Upper lobe of left lung (tissue), 6 donors: Measurements from ENCODE around the gene LAIR2. TPM values are rescaled to one million over a fixed set of nuclear protein-coding genes. Genes with fewer than 3 reads are reported as not detected.

ENCODE experiments used
- ATAC-seq, 2 donors: fragments of 200-7000 bp; cut with Tn5 transposase; one replicate each; pipeline ENCODE4 v1.9.1; 2022; ENCODE audit warnings: mild to moderate bottlenecking in 2 of 2, moderate library complexity in 2 of 2; ENCODE audit not compliant: low FRiP score in 2 of 2
- DNase-seq, 2 donors: peaks; one replicate each; pipeline ENCODE4 v3.0.0-alpha.2; 2019 to 2020
- H3K27ac ChIP-seq, 4 donors: fragments of 200-600 bp; sonication (generic); one replicate each; pipeline ENCODE4 v1.5.1; 2016 to 2019
- H3K27me3 ChIP-seq, 4 donors: fragments of 200-600 bp; sonication (generic); one replicate each; pipeline ENCODE4 v1.5.1; 2017 to 2019
- H3K36me3 ChIP-seq, 4 donors: fragments of 200-600 bp; sonication (generic); one replicate each; pipeline ENCODE4 v1.5.1; 2016 to 2019
- H3K4me1 ChIP-seq, 4 donors: fragments of 200-600 bp; sonication (generic); one replicate each; pipeline ENCODE4 v1.5.1; 2018 to 2019
- H3K4me3 ChIP-seq, 4 donors: fragments of 200-600 bp; sonication (generic); one replicate each; pipeline ENCODE4 v1.5.1; 2017 to 2019; ENCODE audit warnings: mild to moderate bottlenecking in 2 of 4, moderate library complexity in 1 of 4
- H3K9me3 ChIP-seq, 4 donors: fragments of 200-600 bp; sonication (generic); one replicate each; pipeline ENCODE4 v1.5.1; 2018 to 2019
- EP300 ChIP-seq, 4 donors: sonication (generic); formaldehyde crosslinking; IDR thresholded peaks; one replicate each; pipeline ENCODE4 v1.5.1; 2017; ENCODE audit warnings: antibody characterized with exemption in 4 of 4, control low read depth in 2 of 4
- POLR2A ChIP-seq, 4 donors: fragments of 450-650 bp; IDR thresholded peaks; one replicate each; pipeline ENCODE4 v1.5.1; 2016 to 2017; ENCODE audit warnings: antibody characterized with exemption in 4 of 4, mild to moderate bottlenecking in 2 of 4
- POLR2AphosphoS5 ChIP-seq, 2 donors: sonication (generic); formaldehyde crosslinking; IDR thresholded peaks; one replicate each; pipeline ENCODE4 v1.5.1; 2017; ENCODE audit warnings: antibody characterized with exemption in 2 of 2
- WGBS, 2 donors: methylation state at CpG; one replicate each; pipeline ENCODE4 v1.1.5; 2017 to 2018; 5-methylcytosine and 5-hydroxymethylcytosine counted together
- small RNA-seq, 4 donors: library from RNA; depleted of rRNA; stranded (forward); fragments of <200 nt; gene quantifications; one replicate each; pipeline ENCODE3, GENCODE V24; 2016
- total RNA-seq, 6 donors: library from RNA; depleted of rRNA in 4 of 6; stranded (reverse); fragments of >200 nt in 4 of 6; gene quantifications; one replicate each; pipeline versions ENCODE4 v1.1.0 to v1.2.1, GENCODE V29; 2016 to 2021
- TF ChIP-seq, protein P1 (sequence below), 6 experiments: fragments of 450-650 bp in 4 of 6; fragments of 200-600 bp in 2 of 6; sonication (generic) in 2 of 6; IDR thresholded peaks; one replicate each; pipeline ENCODE4 v1.5.1; 2016 to 2019; ENCODE audit warnings: antibody characterized with exemption in 6 of 6
- donor health status: DM: no; HTN: no; CAD: no; lungs with moderate emphysema.
- donor health status: DM: no; HTN: yes; CAD: no; lungs with severe emphysema.

LAIR2 gene
- total RNA-seq, 6 donors from 2014 or later = not detected

DNA sequence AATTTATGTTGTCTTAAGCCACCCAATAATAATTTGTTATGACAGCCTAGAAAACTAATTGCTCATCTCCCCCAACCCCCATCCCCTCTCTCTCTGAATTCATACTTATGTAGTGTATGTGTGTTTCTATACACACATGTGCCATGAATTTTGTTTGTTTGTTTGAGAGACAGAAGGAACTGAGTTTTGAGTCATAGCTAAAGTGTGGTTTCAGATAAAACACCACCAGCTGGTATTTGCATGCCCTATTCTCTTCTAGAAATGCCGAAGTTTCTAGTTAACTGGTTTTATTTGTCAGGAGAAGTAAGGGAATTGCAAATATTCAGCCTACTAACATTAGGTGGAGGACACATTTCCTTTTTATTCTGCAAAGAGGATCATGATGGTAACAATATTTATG lies 53.6 kb downstream of the LAIR2 start:
- H3K4me1 ChIP-seq = no peaks in the 10 kb centered on the region
- H3K27ac ChIP-seq = no peak overlapping the region
- DNase-seq (no peak), ATAC-seq (no peak)
- no peaks in the 10 kb centered on the region for H3K27me3 ChIP-seq
- no peak for TF ChIP-seq POLR2AphosphoS5 (IDR thresholded peaks at IDR 0.05)
- no peak for TF ChIP-seq POLR2A (IDR thresholded peaks at IDR 0.05)
- TF ChIP-seq, protein P1, sequence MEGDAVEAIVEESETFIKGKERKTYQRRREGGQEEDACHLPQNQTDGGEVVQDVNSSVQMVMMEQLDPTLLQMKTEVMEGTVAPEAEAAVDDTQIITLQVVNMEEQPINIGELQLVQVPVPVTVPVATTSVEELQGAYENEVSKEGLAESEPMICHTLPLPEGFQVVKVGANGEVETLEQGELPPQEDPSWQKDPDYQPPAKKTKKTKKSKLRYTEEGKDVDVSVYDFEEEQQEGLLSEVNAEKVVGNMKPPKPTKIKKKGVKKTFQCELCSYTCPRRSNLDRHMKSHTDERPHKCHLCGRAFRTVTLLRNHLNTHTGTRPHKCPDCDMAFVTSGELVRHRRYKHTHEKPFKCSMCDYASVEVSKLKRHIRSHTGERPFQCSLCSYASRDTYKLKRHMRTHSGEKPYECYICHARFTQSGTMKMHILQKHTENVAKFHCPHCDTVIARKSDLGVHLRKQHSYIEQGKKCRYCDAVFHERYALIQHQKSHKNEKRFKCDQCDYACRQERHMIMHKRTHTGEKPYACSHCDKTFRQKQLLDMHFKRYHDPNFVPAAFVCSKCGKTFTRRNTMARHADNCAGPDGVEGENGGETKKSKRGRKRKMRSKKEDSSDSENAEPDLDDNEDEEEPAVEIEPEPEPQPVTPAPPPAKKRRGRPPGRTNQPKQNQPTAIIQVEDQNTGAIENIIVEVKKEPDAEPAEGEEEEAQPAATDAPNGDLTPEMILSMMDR (IDR thresholded peaks at IDR 0.05) = no peak
- TF ChIP-seq EP300 (IDR thresholded peaks at IDR 0.05) = no peak
- no peaks in the 10 kb centered on the region for H3K36me3 ChIP-seq
- WGBS, 2 donors = 75 to 82% methylated on average over 1 of the region's 1 CpG
- H3K9me3 ChIP-seq = no peaks in the 10 kb centered on the region
- no peak overlapping the region for H3K4me3 ChIP-seq

DNA sequence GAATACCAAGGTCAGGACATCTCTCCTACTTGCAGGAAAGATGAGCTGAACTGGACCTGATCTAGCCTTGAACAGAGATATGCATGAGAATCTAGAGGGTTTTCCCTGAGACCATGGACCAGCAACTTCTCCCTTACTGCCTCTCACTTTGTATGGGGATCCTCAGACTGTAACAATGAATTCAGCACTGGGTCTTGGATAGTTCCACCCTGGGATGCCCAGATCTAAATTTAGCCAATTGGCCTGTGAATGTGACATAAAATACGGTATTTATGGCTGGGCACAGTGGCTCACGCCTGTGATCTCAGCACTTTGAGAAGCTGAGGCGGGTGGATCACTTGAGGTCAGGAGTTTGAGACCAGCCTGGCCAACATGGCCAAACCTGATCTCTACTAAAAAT lies 55.7 kb downstream of the LAIR2 start:
- 33 to 68% methylated on average over 3 of the region's 3 CpGs for WGBS, 2 donors
- H3K27ac ChIP-seq = no peak overlapping the region
- DNase-seq (no peak), ATAC-seq (no peak)
- H3K4me3 ChIP-seq = no peak overlapping the region
- no peaks in the 10 kb centered on the region for H3K27me3 ChIP-seq
- TF ChIP-seq, protein P1 (IDR thresholded peaks at IDR 0.05) = no peak
- TF ChIP-seq EP300 (IDR thresholded peaks at IDR 0.05) = no peak
- TF ChIP-seq POLR2A (IDR thresholded peaks at IDR 0.05) = no peak
- no peaks in the 10 kb centered on the region for H3K9me3 ChIP-seq
- H3K36me3 ChIP-seq = no peaks in the 10 kb centered on the region
- no peaks in the 10 kb centered on the region for H3K4me1 ChIP-seq

Small RNA genes lying within 50 kb of the gene (small RNA-seq; reads per million reads assigned to genes)
- gene AC245036.2 = 0 reads per million in 4 donors

Other genes with a start within 250 kb of the LAIR2 start
- 10 to 100 TPM in 2 of 6 donors, 1 to 10 TPM in 4; 5.1 to 54.5 (median 10.0) TPM for gene LILRB5, start 245.6 kb upstream of the LAIR2 start, total RNA-seq
- gene LILRB2, start 221.7 kb upstream of the LAIR2 start, total RNA-seq = 10 to 100 TPM; 11.2 to 37.0 (median 22.7) TPM
- gene LILRA5, start 189.7 kb upstream of the LAIR2 start, total RNA-seq = 10 to 100 TPM in 3 of 6 donors, 1 to 10 TPM in 3; 3.1 to 34.9 (median 20.3) TPM
- 1 to 10 TPM in 3 of 6 donors, not detected in 3; 1.0 to 5.0 (median 1.7) TPM for gene LILRA4, start 163.7 kb upstream of the LAIR2 start, total RNA-seq
- gene LAIR1, start 137.9 kb upstream of the LAIR2 start, total RNA-seq = 100 to 1,000 TPM in 3 of 6 donors, 10 to 100 TPM in 3; 46.5 to 228 (median 111) TPM
- gene TTYH1, start 87.4 kb upstream of the LAIR2 start, total RNA-seq = not detected
- gene LENG8, start 53.6 kb upstream of the LAIR2 start, total RNA-seq = 1,000 to 10,000 TPM in 1 of 6 donors, 100 to 1,000 TPM in 4, 10 to 100 TPM in 1; 72.2 to 1,027 (median 188) TPM
- gene LENG9, start 39.1 kb upstream of the LAIR2 start, total RNA-seq = 10 to 100 TPM in 2 of 6 donors, 1 to 10 TPM in 4; 3.3 to 12.6 (median 9.1) TPM
- gene CDC42EP5, start 29.5 kb upstream of the LAIR2 start, total RNA-seq = 10 to 100 TPM; 11.1 to 40.4 (median 20.6) TPM
- 10 to 100 TPM in 2 of 6 donors, 1 to 10 TPM in 2, under 1 TPM in 2; 0.78 to 38.4 (median 7.6) TPM for gene LILRA2, start 71.0 kb downstream of the LAIR2 start, total RNA-seq
- 10 to 100 TPM in 1 of 6 donors, 1 to 10 TPM in 3, under 1 TPM in 2; 0.69 to 14.5 (median 4.0) TPM for gene LILRA1, start 90.8 kb downstream of the LAIR2 start, total RNA-seq
- 10 to 100 TPM in 4 of 6 donors, 1 to 10 TPM in 2; 4.0 to 47.1 (median 16.7) TPM for gene LILRB1, start 127.7 kb downstream of the LAIR2 start, total RNA-seq
- gene LILRB4, start 160.2 kb downstream of the LAIR2 start, total RNA-seq = 10 to 100 TPM in 4 of 6 donors, 1 to 10 TPM in 2; 3.8 to 55.5 (median 24.9) TPM
- not detected for gene KIR3DL3, start 221.6 kb downstream of the LAIR2 start, total RNA-seq
- gene KIR2DL3, start 235.7 kb downstream of the LAIR2 start, total RNA-seq = under 1 TPM in 4 of 6 donors, not detected in 2; 0.17 to 0.69 (median 0.31) TPM